Kidney (tissue), 14 donors: ENCODE measurements around the gene FARSA. TPM values are rescaled to one million over a fixed set of nuclear protein-coding genes. Genes with fewer than 3 reads are reported as not detected.
"Not testable (repeated sequence)": the region's sequence is repeated elsewhere in the genome, so short reads cannot be mapped to it uniquely, and the experiment has no call there.

Source experiments
- DNase-seq, 5 donors: peaks; one replicate each; pipeline ENCODE4 v3.0.0-alpha.2; 2013 to 2020
- FAIRE-seq: peaks from 2 replicates; lab custom pipeline; 2012; peaks lifted over from hg19 to GRCh38; lab: Jason Lieb, UNC
- H3K27ac ChIP-seq, 2 donors: one replicate each; pipeline ENCODE4 v1.7.0; 2013; ENCODE audit warnings: low read depth in 2 of 2, low read length in 2 of 2, inconsistent platforms in 1 of 2
- H3K27me3 ChIP-seq: one replicate; pipeline ENCODE4 v1.7.1; 2013; ENCODE audit warnings: low read length, inconsistent platforms; ENCODE audit not compliant: control insufficient read depth, insufficient read depth
- H3K36me3 ChIP-seq, 3 donors: one replicate each; pipeline versions ENCODE4 v1.7.0 to v1.7.1; 2013; ENCODE audit warnings: low read length in 3 of 3, control low read depth in 1 of 3, inconsistent platforms in 1 of 3; ENCODE audit not compliant: insufficient read depth in 3 of 3, control insufficient read depth in 2 of 3
- H3K4me1 ChIP-seq, 3 donors: one replicate each; pipeline versions ENCODE4 v1.7.0 to v1.7.1; 2013; ENCODE audit warnings: low read length in 3 of 3, inconsistent platforms in 1 of 3, low read depth in 1 of 3; ENCODE audit not compliant: control insufficient read depth in 2 of 3, insufficient read depth in 2 of 3
- H3K4me3 ChIP-seq, 3 donors: one replicate each; pipeline versions ENCODE4 v1.7.0 to v1.8.1; 2013; ENCODE audit warnings: low read length in 3 of 3, control low read depth in 1 of 3, inconsistent platforms in 1 of 3
- H3K9ac ChIP-seq, 3 donors: one replicate each; pipeline versions ENCODE4 v1.7.0 to v1.7.1; 2013; ENCODE audit warnings: low read length in 3 of 3, control low read depth in 1 of 3, inconsistent platforms in 1 of 3
- H3K9me3 ChIP-seq, 3 donors: one replicate each; pipeline versions ENCODE4 v1.7.0 to v1.7.1; 2013; ENCODE audit warnings: low read length in 3 of 3, control low read depth in 1 of 3, inconsistent platforms in 1 of 3; ENCODE audit not compliant: control insufficient read depth in 2 of 3, insufficient read depth in 1 of 3
- intact Hi-C: fragments of 100-400 bp; cut with DNase I; formaldehyde crosslinking; loops from one replicate; pipeline ENCODE4 v1.11.1; 2022
- polyA plus RNA-seq: library from polyadenylated mRNA; stranded (reverse); fragments of 350-450 nt; fragmentation: Illumina TruSeq; extraction: RNeasy Lipid Tissue Mini Kit (QIAGEN cat#74804); gene quantifications from one replicate; pipeline ENCODE4 v1.2.3, GENCODE V29; 2014; ENCODE audit warnings: low read depth, low replicate concordance; ENCODE audit not compliant: insufficient read depth
- total RNA-seq: library from RNA; stranded (reverse); fragmentation: NEBNext Ultra II Directional; extraction: Animal tissue kit (Norgen Biotek cat#: 25700); gene quantifications from one replicate; pipeline ENCODE4 v1.2.1, GENCODE V29; 2021
- TF ChIP-seq, protein P1 (sequence below): IDR thresholded peaks from 3 replicates; pipeline ENCODE4 v1.5.1; 2012; ENCODE audit warnings: mild to moderate bottlenecking, moderate library complexity, borderline replicate concordance; ENCODE audit not compliant: insufficient read depth; ENCODE audit errors: extremely low read depth
- donor health status: control.
- donor health status: control.
- donor health status: control.
- donor health status: control.
- donor health status: control.
- donor health status: DM: yes; HTN: yes; CAD: no.
- donor health status: Normal renal cell carcinoma (clear cell type).

The FARSA gene
- total and polyA plus RNA-seq, 2 donors from 2014 or later, result 48.0 to 58.2 TPM

DNA sequence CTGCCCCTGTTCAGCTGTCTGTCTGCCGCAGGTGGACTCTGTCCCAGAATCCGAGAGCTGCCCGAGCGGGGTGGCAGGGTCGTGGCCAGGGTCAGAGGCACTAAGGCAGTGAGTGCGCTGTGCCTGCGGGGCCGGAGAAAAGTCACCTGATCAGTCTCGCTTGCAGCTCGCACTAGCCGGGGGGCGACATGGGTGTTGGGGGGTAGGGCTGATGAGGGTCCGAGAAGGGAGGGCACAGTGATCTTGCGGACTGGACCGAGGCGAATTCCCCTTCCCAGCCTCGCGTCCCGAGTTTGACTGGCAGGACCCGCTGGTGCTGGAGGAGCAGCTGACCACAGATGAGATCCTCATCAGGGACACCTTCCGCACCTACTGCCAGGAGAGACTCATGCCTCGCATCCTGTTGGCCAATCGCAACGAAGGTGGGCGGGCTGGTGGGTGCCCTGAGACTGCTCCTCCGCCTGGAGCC, 41.9 kb downstream of the FARSA start:
- Histone ChIP-seq H3K36me3 (peaks cover 0 to 17% (median 9%) of the 10 kb centered on the region in 3 donors), H3K9me3 (no peaks in the 10 kb centered on the region), H3K9ac (peak overlapping the region; percentile 65 to 90 (median 78)), H3K27me3 (no peaks in the 10 kb centered on the region), H3K27ac (peak overlapping the region in 1 of 2 donors; percentile 63), H3K4me3 (peak overlapping the region; percentile 75 to 97 (median 93)), H3K4me1 (peaks cover 0 to 11% (median 0%) of the 10 kb centered on the region in 3 donors)
- FAIRE-seq, result no peak
- intact Hi-C loops, result no loop called here
- peak in 4 of 5 donors; percentile 5 to 78 (median 40) for DNase-seq
- TF ChIP-seq, protein P1, sequence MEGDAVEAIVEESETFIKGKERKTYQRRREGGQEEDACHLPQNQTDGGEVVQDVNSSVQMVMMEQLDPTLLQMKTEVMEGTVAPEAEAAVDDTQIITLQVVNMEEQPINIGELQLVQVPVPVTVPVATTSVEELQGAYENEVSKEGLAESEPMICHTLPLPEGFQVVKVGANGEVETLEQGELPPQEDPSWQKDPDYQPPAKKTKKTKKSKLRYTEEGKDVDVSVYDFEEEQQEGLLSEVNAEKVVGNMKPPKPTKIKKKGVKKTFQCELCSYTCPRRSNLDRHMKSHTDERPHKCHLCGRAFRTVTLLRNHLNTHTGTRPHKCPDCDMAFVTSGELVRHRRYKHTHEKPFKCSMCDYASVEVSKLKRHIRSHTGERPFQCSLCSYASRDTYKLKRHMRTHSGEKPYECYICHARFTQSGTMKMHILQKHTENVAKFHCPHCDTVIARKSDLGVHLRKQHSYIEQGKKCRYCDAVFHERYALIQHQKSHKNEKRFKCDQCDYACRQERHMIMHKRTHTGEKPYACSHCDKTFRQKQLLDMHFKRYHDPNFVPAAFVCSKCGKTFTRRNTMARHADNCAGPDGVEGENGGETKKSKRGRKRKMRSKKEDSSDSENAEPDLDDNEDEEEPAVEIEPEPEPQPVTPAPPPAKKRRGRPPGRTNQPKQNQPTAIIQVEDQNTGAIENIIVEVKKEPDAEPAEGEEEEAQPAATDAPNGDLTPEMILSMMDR, result no peak

DNA sequence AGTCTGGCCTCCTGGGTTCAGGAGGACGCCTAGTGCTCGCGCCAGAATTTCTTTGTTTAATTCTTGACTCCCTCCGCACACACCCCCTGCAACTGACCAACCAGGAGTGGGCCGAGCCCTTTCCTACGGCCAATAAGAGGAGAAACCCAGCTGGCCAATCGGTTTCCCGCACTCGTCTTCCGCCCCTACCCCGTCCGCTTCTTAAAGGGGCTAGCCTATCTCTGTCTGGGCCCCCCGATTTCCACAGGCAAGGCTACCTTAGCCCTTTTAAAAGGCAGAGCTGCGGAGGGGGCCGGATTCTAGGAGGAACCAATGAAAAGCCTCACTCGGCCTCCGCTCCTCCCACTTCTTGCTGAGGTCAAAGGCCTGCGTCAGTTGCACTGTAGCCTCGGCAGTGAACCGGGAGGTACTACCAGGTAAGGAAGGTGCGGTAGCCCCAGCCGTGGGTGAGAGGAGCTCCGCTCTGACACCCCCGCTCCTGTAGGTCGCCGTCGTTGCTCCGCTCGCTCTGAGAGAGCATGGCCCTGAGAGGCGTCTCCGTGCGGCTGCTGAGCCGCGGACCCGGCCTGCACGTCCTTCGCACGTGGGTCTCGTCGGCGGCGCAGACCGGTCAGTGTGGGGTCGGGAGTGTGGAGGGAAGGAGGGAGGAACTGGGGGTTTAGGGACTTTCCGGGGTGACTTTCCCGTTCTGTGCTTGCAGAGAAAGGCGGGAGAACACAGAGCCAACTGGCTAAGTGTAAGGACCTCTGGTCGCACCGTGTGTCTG, 42.5 kb downstream of the FARSA start, which contains the start of gene GCDH:
GCDH (plus strand) TSS at position 374 of the 766 bp plus-strand sequence; CDS start at position 519, 145 bp downstream.
- Histone ChIP-seq H3K36me3 (peaks cover 0 to 12% (median 7%) of the 10 kb centered on the region in 3 donors), H3K27ac (peak within 1 kb of the TSS; percentile 63 to 77), H3K9me3 (no peaks in the 10 kb centered on the region), H3K4me3 (peak within 1 kb of the TSS; percentile 75 to 97 (median 93)), H3K4me1 (peaks cover 0 to 11% (median 0%) of the 10 kb centered on the region in 3 donors), H3K27me3 (no peaks in the 10 kb centered on the region), H3K9ac (peak within 1 kb of the TSS; percentile 65 to 90 (median 78))
- intact Hi-C loops, result no loop called here
- FAIRE-seq (peak; percentile 99), DNase-seq (peak; percentile 98 to 100 (median 99))
- TF ChIP-seq, protein P1, result no peak

DNA sequence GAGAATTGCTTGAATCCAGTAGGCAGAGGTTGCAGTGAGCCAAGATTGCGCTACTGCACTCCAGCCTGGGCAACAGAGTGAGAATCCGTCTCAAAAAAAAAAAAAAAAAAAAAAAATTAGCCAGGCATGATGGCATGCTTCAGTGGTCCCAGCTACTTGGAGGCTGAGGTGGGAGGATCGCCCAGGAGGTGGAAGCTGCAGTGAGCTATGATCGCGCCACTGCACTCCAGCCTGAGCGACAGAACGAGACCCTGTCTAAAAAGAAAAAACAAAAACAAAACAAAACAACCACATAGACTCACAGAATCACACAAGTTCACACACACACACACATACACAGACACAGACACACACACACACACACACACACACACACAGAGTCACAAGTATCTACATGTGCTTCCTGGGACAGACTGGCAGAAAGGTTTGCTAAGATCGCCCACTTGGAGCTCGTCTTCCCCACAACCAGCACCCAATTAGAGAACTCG, 43.2 kb downstream of the FARSA start:
- DNase-seq, intact Hi-C loops, FAIRE-seq, H3K9me3 ChIP-seq, H3K27me3 ChIP-seq: not testable (repeated sequence)
- Histone ChIP-seq H3K4me3 (peak overlapping the region; percentile 33 to 93 (median 42)), H3K9ac (peak overlapping the region in 1 of 3 donors; percentile 50), H3K27ac (peak overlapping the region in 1 of 2 donors; percentile 14), H3K4me1 (peaks cover 0 to 11% (median 0%) of the 10 kb centered on the region in 3 donors), H3K36me3 (peaks cover 0 to 12% (median 7%) of the 10 kb centered on the region in 3 donors)
